HCT116 (cell line): ENCODE results near the gene CASP1. TPM values are rescaled to one million over a fixed set of nuclear protein-coding genes. Genes with fewer than 3 reads are reported as not detected.

Source experiments
- ATAC-seq: fragments of 200-7000 bp; cut with Tn5 transposase; 2 replicates; pipeline ENCODE4 v1.9.1; 2020; ENCODE audit warnings: mild to moderate bottlenecking, moderate library complexity
- BruUV-seq: library from RNA; stranded (reverse); fragments of 400-500 nt; replicated peaks from 2 replicates; lab custom pipeline; 2021; lab: Mats Ljungman, UMichigan
- CTCF ChIA-PET: fragments of 300-600 bp; sonication (Branson Sonifier 250); formaldehyde crosslinking; loops from one replicate; lab custom pipeline; 2021; ENCODE audit warnings: antibody characterized with exemption; lab: Charles Lee
- POLR2A ChIA-PET: fragments of 300-600, 350-600 bp; sonication (Branson Sonifier 250); formaldehyde crosslinking; loops from one replicate; lab custom pipeline; 2021; ENCODE audit warnings: antibody characterized with exemption; lab: Charles Lee
- RAD21 ChIA-PET, 2 experiments: fragments of 300-600 bp; sonication (Branson Sonifier 250); formaldehyde crosslinking; loops; one replicate each; lab custom pipeline; 2023; ENCODE audit warnings: low total read pairs in 2 of 2; ENCODE audit not compliant: uncharacterized antibody in 2 of 2, unreplicated experiment in 2 of 2, low non-redundant PET in 1 of 2; lab: Charles Lee
- DNase-seq: peaks from one replicate; pipeline ENCODE4 v3.0.0-alpha.2; 2010; ENCODE audit warnings: low read depth, low spot score
- H2AFZ ChIP-seq: fragments of 200-600 bp; shearing (Covaris generic), sonication (generic); 2 replicates; pipeline ENCODE4 v1.6.1; 2017; ENCODE audit warnings: low read depth, mixed run types, mixed read lengths, antibody characterized with exemption, low read length; ENCODE audit not compliant: poor library complexity, severe bottlenecking
- H3K27ac ChIP-seq: 2 replicates; pipeline ENCODE4 v1.5.1; 2012; ENCODE audit warnings: low read depth, low read length
- H3K27me3 ChIP-seq: fragments of 200-600 bp; sonication (generic); 2 replicates; pipeline ENCODE4 v1.6.1; 2016; ENCODE audit warnings: mixed run types, low read length, mixed read lengths; ENCODE audit not compliant: insufficient read depth
- H3K36me3 ChIP-seq, 2 experiments: fragments of 200-500 bp in 1 of 2; fragments of 200-600 bp in 1 of 2; sonication (Bioruptor generic) in 1 of 2; sonication (generic) in 1 of 2; 2 replicates each; pipeline versions ENCODE4 v1.5.1 to v1.6.1; 2014 to 2016; ENCODE audit warnings: low read length in 2 of 2, inconsistent platforms in 1 of 2, mixed read lengths in 1 of 2, mixed run types in 1 of 2; ENCODE audit not compliant: insufficient read depth in 2 of 2, control insufficient read depth in 1 of 2
- H3K4me1 ChIP-seq, 2 experiments: fragments of 200-600 bp in 1 of 2; sonication (generic) in 1 of 2; 2 replicates each; pipeline versions ENCODE4 v1.5.1 to v1.6.1; 2012 to 2017; ENCODE audit warnings: low read length in 2 of 2, inconsistent platforms in 1 of 2, mild to moderate bottlenecking in 1 of 2, mixed read lengths in 1 of 2, mixed run types in 1 of 2, moderate library complexity in 1 of 2; ENCODE audit not compliant: insufficient read depth in 2 of 2, control insufficient read depth in 1 of 2
- H3K4me2 ChIP-seq: fragments of 200-600 bp; sonication (generic); 2 replicates; pipeline ENCODE4 v1.6.1; 2017; ENCODE audit warnings: mixed run types, low read length, mixed read lengths
- H3K4me3 ChIP-seq, 2 experiments: fragments of 200-600 bp in 1 of 2; sonication (generic) in 1 of 2; replicated peaks in 1 of 2; 2 replicates each; pipeline ENCODE4 v1.5.1; 2011 to 2016; ENCODE audit warnings: low read length in 2 of 2, control low read depth in 1 of 2, low read depth in 1 of 2, mild to moderate bottlenecking in 1 of 2, mixed read lengths in 1 of 2, mixed run types in 1 of 2
- H3K79me2 ChIP-seq: fragments of 200-600 bp; sonication (generic); 2 replicates; pipeline ENCODE4 v1.6.1; 2017; ENCODE audit warnings: mild to moderate bottlenecking, mixed run types, low read length, moderate library complexity, mixed read lengths; ENCODE audit not compliant: insufficient read depth
- H3K9ac ChIP-seq: fragments of 200-600 bp; sonication (generic); 2 replicates; pipeline ENCODE4 v1.6.1; 2016; ENCODE audit warnings: low read length, mixed read lengths
- H3K9me2 ChIP-seq: fragments of 200-600 bp; sonication (generic), shearing (Covaris generic); 2 replicates; pipeline ENCODE4 v1.6.1; 2017; ENCODE audit warnings: mixed run types, mild to moderate bottlenecking, moderate library complexity; ENCODE audit not compliant: insufficient read depth
- H3K9me3 ChIP-seq, 2 experiments: fragments of 200-500 bp in 1 of 2; fragments of 200-600 bp in 1 of 2; sonication (Bioruptor generic) in 1 of 2; sonication (generic) in 1 of 2; 2 replicates each; pipeline ENCODE4 v1.6.1; 2014 to 2017; ENCODE audit warnings: low read length in 2 of 2, mixed read lengths in 2 of 2, inconsistent platforms in 1 of 2, low read depth in 1 of 2, mild to moderate bottlenecking in 1 of 2, mixed run types in 1 of 2, moderate library complexity in 1 of 2; ENCODE audit not compliant: control insufficient read depth in 1 of 2, insufficient read depth in 1 of 2
- H4K20me1 ChIP-seq: fragments of 200-600 bp; sonication (generic), shearing (Covaris generic); 2 replicates; pipeline ENCODE4 v1.6.1; 2017; ENCODE audit warnings: mixed run types, mild to moderate bottlenecking, moderate library complexity; ENCODE audit not compliant: insufficient read depth
- ELF1 ChIP-seq: IDR thresholded peaks from 2 replicates; pipeline ENCODE4 v1.6.1; 2012; ENCODE audit warnings: low read depth, borderline replicate concordance
- EZH2phosphoT487 ChIP-seq: fragments of 200-600 bp; IDR thresholded peaks from 2 replicates; pipeline ENCODE4 v1.6.1; 2018; ENCODE audit warnings: antibody characterized with exemption, borderline replicate concordance
- FOSL1 ChIP-seq: IDR thresholded peaks from 2 replicates; pipeline ENCODE4 v1.6.1; 2012; ENCODE audit warnings: low read depth
- JUND ChIP-seq: IDR thresholded peaks from 2 replicates; pipeline ENCODE4 v1.6.1; 2012
- POLR2AphosphoS5 ChIP-seq: IDR thresholded peaks from 2 replicates; pipeline ENCODE4 v1.6.1; 2011; ENCODE audit warnings: mild to moderate bottlenecking, low read depth, low read length, moderate library complexity
- RAD21 ChIP-seq: IDR thresholded peaks from 2 replicates; pipeline ENCODE4 v1.6.1; 2012; ENCODE audit warnings: low read depth, mild to moderate bottlenecking
- SIN3A ChIP-seq: IDR thresholded peaks from 2 replicates; pipeline ENCODE4 v1.6.1; 2012; ENCODE audit warnings: low read depth
- SP1 ChIP-seq: IDR thresholded peaks from 2 replicates; pipeline ENCODE4 v1.6.1; 2012; ENCODE audit warnings: low read depth
- SRF ChIP-seq: IDR thresholded peaks from 2 replicates; pipeline ENCODE4 v1.6.1; 2012; ENCODE audit warnings: low read depth
- TCF7L2 ChIP-seq: IDR thresholded peaks from 2 replicates; pipeline ENCODE4 v1.7.0; 2011; ENCODE audit warnings: borderline replicate concordance, inconsistent platforms; ENCODE audit not compliant: insufficient read depth, insufficient read length; ENCODE audit errors: extremely low read depth
- ZNF274 ChIP-seq: fragments of 200-500 bp; sonication (Bioruptor generic); IDR thresholded peaks from 2 replicates; pipeline ENCODE4 v1.6.1; 2014; ENCODE audit warnings: mild to moderate bottlenecking, low read depth, low read length, inconsistent platforms
- intact Hi-C: fragments of 100-400 bp; cut with micrococcal nuclease; formaldehyde crosslinking; loops from 2 replicates; pipeline ENCODE4 v1.10.0; 2022
- total RNA-seq: library from RNA; stranded (reverse); gene quantifications from one replicate; pipeline ENCODE4 v1.2.1, GENCODE V29; 2021; ENCODE audit not compliant: unreplicated experiment
- TF ChIP-seq, protein P1 (sequence below): IDR thresholded peaks from 2 replicates; pipeline ENCODE4 v1.6.1; 2012
- TF ChIP-seq, protein P2 (sequence below), 3 experiments: fragments of 200-600 bp in 1 of 3; sonication (generic) in 1 of 3; IDR thresholded peaks in 2 of 3; conservative IDR thresholded peaks in 1 of 3; 2 replicates each; pipeline ENCODE4 v1.5.1; 2012 to 2017; ENCODE audit warnings: low read depth in 2 of 3, low read length in 2 of 3, antibody characterized with exemption in 1 of 3, borderline replicate concordance in 1 of 3, control low read depth in 1 of 3, mild to moderate bottlenecking in 1 of 3, mixed read lengths in 1 of 3, mixed run types in 1 of 3, moderate library complexity in 1 of 3; ENCODE audit not compliant: insufficient read depth in 1 of 3
- TF ChIP-seq, protein P3 (sequence below): IDR thresholded peaks from 2 replicates; pipeline ENCODE4 v1.6.1; 2012; ENCODE audit warnings: low read depth

Gene CASP1
- total RNA-seq, 1 experiment from 2014 or later, result not detected

DNA sequence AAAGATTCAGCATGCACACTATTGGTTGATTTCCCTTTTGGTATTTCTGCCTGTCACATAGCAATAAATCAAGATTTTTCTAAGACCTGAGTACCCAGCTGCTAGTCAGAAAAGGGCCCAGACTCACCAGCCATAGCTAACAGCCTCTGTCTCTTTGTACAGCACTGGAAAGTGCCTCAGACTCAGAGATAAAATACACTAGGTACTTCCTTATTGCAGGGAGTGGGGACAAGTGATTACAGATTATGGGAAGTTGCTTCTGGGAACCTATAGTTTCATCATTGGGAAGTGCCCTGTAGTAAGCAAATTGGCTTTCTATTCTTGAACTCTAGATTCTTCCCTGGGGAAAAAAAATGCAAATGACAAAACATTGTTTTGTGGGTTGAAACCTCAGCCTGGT is 11.9 kb downstream of the CASP1 start, which contains the start of gene CASP5:
Gene CASP5 (minus strand): TSS at position 166 of the 400 bp plus-strand sequence. CDS start 32 bp downstream, at position 134.
- ATAC-seq, result no peak
- no peak within 1 kb of the TSS for H3K9ac ChIP-seq
- no peak within 1 kb of the TSS for H3K4me3 ChIP-seq

DNA sequence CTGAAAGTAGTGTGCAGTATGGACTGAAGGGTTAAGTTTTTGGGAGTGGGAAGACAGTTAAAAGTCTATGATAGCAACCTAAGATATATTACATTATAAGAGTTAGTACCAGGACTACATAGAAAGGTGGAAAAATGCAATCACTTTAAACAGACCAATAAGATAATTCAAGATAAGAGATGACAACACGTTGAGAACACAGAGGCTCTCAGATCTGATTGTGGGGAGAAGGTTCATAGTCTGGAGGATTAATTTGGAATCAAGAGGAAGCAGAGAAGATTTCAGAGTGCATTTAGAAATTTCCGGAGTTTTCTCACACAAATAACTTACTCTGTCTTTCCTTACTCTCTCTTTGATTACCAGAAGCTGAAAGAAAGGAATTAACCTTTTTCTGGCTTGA is 12.4 kb downstream of the CASP1 start:
- no peaks in the 10 kb centered on the region for H4K20me1 ChIP-seq
- RAD21 ChIA-PET, result no interaction called here
- H3K27ac ChIP-seq, result no peak overlapping the region
- H3K27me3 ChIP-seq, result no peaks in the 10 kb centered on the region
- CTCF ChIA-PET, result no interaction called here
- DNase-seq (no peak), ATAC-seq (no peak)
- no peak for TF ChIP-seq SP1
- TF ChIP-seq SRF, result no peak
- no peak for TF ChIP-seq TCF7L2
- TF ChIP-seq, protein P1, sequence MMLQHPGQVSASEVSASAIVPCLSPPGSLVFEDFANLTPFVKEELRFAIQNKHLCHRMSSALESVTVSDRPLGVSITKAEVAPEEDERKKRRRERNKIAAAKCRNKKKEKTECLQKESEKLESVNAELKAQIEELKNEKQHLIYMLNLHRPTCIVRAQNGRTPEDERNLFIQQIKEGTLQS, result no peak
- no peak for TF ChIP-seq ELF1
- no peak for TF ChIP-seq FOSL1
- TF ChIP-seq, protein P2, sequence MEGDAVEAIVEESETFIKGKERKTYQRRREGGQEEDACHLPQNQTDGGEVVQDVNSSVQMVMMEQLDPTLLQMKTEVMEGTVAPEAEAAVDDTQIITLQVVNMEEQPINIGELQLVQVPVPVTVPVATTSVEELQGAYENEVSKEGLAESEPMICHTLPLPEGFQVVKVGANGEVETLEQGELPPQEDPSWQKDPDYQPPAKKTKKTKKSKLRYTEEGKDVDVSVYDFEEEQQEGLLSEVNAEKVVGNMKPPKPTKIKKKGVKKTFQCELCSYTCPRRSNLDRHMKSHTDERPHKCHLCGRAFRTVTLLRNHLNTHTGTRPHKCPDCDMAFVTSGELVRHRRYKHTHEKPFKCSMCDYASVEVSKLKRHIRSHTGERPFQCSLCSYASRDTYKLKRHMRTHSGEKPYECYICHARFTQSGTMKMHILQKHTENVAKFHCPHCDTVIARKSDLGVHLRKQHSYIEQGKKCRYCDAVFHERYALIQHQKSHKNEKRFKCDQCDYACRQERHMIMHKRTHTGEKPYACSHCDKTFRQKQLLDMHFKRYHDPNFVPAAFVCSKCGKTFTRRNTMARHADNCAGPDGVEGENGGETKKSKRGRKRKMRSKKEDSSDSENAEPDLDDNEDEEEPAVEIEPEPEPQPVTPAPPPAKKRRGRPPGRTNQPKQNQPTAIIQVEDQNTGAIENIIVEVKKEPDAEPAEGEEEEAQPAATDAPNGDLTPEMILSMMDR (IDR thresholded peaks at IDR 0.05 in 2 of 3, conservative IDR thresholded peaks at IDR 0.05 in 1 of 3; ENCODE audit: borderline replicate concordance in 1 of 3, insufficient read depth in 1 of 3, low read depth in 2 of 3, low read length in 2 of 3), result no peak
- TF ChIP-seq SIN3A, result no peak
- TF ChIP-seq RAD21, result no peak
- no peak for TF ChIP-seq EZH2phosphoT487
- TF ChIP-seq, protein P3, sequence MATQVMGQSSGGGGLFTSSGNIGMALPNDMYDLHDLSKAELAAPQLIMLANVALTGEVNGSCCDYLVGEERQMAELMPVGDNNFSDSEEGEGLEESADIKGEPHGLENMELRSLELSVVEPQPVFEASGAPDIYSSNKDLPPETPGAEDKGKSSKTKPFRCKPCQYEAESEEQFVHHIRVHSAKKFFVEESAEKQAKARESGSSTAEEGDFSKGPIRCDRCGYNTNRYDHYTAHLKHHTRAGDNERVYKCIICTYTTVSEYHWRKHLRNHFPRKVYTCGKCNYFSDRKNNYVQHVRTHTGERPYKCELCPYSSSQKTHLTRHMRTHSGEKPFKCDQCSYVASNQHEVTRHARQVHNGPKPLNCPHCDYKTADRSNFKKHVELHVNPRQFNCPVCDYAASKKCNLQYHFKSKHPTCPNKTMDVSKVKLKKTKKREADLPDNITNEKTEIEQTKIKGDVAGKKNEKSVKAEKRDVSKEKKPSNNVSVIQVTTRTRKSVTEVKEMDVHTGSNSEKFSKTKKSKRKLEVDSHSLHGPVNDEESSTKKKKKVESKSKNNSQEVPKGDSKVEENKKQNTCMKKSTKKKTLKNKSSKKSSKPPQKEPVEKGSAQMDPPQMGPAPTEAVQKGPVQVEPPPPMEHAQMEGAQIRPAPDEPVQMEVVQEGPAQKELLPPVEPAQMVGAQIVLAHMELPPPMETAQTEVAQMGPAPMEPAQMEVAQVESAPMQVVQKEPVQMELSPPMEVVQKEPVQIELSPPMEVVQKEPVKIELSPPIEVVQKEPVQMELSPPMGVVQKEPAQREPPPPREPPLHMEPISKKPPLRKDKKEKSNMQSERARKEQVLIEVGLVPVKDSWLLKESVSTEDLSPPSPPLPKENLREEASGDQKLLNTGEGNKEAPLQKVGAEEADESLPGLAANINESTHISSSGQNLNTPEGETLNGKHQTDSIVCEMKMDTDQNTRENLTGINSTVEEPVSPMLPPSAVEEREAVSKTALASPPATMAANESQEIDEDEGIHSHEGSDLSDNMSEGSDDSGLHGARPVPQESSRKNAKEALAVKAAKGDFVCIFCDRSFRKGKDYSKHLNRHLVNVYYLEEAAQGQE, result no peak
- no peak for TF ChIP-seq ZNF274
- TF ChIP-seq, all 23 proteins: peak for 0
- no peak overlapping the region for H3K4me3 ChIP-seq
- H3K79me2 ChIP-seq, result no peaks in the 10 kb centered on the region
- POLR2A ChIA-PET, result no interaction called here
- no peaks in the 10 kb centered on the region for H3K9me3 ChIP-seq
- no peaks in the 10 kb centered on the region for H3K36me3 ChIP-seq
- no peaks in the 10 kb centered on the region for H3K4me1 ChIP-seq
- H3K9ac ChIP-seq, result no peak overlapping the region
- H3K9me2 ChIP-seq, result no peaks in the 10 kb centered on the region
- H2AFZ ChIP-seq, result no peak overlapping the region
- intact Hi-C loops, result no loop called here
- BruUV-seq, result no TSS peak
- no peak overlapping the region for H3K4me2 ChIP-seq

More for the DNA sequence above, 11.9 kb downstream of the CASP1 start, which contains the start of gene CASP5:
- POLR2A ChIA-PET, result no interaction called here
- no peaks in the 10 kb centered on the region for H3K79me2 ChIP-seq
- H3K4me1 ChIP-seq, result no peaks in the 10 kb centered on the region
- H3K4me2 ChIP-seq, result no peak within 1 kb of the TSS
- H4K20me1 ChIP-seq, result no peaks in the 10 kb centered on the region
- no peak for DNase-seq
- no peaks in the 10 kb centered on the region for H3K9me3 ChIP-seq
- RAD21 ChIA-PET, result no interaction called here
- CTCF ChIA-PET, result no interaction called here
- no peaks in the 10 kb centered on the region for H3K9me2 ChIP-seq
- no TSS peak for BruUV-seq
- intact Hi-C loops, result no loop called here
- H3K36me3 ChIP-seq, result no peaks in the 10 kb centered on the region
- no peaks in the 10 kb centered on the region for H3K27me3 ChIP-seq
- TF ChIP-seq JUND, result no peak
- TF ChIP-seq POLR2AphosphoS5, result no peak
- no peak for TF ChIP-seq SIN3A
- no peak within 1 kb of the TSS for H3K27ac ChIP-seq
- H2AFZ ChIP-seq, result no peak within 1 kb of the TSS
